Measurements from ENCODE around the gene EN2. TPM values are rescaled to one million over a fixed set of nuclear protein-coding genes. Genes with fewer than 3 reads are reported as not detected.

Gene EN2
- total RNA-seq, 4 donors from 2014 or later: 0.13 to 0.15 TPM; not detected in 2

DNA sequence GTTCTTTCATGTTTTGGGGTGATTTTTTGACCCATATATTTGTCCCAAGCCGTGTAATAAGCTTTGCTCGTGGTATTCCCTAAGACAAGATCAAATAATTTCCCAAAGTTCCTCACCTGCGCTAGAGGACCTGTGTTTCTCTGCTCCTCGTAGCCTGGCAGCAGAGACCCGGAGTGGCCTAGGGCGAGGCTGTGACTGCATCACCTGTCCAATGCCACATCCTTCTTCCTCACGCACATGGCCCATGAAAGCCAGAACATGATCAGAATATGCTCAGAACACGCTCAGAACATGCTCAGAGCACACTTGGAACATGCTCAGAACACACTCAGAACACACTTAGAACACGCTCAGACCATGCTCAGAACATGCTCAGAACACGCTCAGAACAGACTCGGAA is 23.8 kb downstream of the EN2 start:
- no peak for ATAC-seq
- no peak for TF ChIP-seq EP300 (IDR thresholded peaks at IDR 0.05)
- no peak for TF ChIP-seq POLR2AphosphoS5 (IDR thresholded peaks at IDR 0.05)
- TF ChIP-seq POLR2A (IDR thresholded peaks at IDR 0.05): no peak
- TF ChIP-seq, protein P1, sequence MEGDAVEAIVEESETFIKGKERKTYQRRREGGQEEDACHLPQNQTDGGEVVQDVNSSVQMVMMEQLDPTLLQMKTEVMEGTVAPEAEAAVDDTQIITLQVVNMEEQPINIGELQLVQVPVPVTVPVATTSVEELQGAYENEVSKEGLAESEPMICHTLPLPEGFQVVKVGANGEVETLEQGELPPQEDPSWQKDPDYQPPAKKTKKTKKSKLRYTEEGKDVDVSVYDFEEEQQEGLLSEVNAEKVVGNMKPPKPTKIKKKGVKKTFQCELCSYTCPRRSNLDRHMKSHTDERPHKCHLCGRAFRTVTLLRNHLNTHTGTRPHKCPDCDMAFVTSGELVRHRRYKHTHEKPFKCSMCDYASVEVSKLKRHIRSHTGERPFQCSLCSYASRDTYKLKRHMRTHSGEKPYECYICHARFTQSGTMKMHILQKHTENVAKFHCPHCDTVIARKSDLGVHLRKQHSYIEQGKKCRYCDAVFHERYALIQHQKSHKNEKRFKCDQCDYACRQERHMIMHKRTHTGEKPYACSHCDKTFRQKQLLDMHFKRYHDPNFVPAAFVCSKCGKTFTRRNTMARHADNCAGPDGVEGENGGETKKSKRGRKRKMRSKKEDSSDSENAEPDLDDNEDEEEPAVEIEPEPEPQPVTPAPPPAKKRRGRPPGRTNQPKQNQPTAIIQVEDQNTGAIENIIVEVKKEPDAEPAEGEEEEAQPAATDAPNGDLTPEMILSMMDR (IDR thresholded peaks at IDR 0.05): no peak
- 88% methylated on average over 6 to 7 of the region's 11 CpGs for WGBS, 2 donors (ENCODE audit: low coverage in 1 of 2)
- Histone ChIP-seq H3K4me3 (no peak overlapping the region), H3K36me3 (no peaks in the 10 kb centered on the region), H3K4me1 (no peaks in the 10 kb centered on the region), H3K27me3 (peaks cover 98% of the 10 kb centered on the region), H3K9me3 (peaks cover 0 to 1% (median 0%) of the 10 kb centered on the region in 3 donors), H3K27ac (no peak overlapping the region)

DNA sequence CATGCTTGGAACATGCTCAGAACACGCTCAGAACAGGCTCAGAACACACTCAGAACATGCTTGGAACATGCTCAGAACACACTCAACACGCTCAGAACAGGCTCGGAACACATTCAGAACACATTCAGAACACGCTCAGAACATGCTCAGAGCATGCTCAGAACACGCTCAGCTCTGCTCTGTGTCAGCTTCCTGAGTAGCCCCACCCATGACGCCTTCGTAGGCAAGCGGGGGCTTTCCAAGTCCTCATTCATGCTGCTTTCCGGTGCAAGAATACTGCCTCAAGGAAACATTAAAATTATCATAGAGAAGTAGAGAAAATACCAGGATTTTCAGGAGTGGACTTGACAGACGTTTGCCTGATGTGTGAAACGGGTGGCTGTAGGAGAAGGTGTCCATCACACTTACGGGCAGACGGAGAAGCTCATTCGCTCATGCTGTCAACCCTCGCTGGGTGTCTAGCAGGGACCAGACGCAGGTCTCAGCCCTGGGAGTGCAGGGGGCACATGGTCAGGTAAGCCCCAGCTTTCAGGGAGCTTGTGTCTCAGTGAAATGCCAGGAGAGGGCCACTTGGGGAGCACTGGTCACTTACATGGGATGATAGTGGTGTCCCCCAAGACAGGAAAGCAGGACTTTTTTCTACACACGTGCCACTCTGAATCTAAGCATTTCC is 24.7 kb downstream of the EN2 start:
- WGBS, 2 donors (ENCODE audit: low coverage in 1 of 2): 57 to 61% methylated on average over 16 to 17 of the region's 17 CpGs
- H3K4me3 ChIP-seq: no peak overlapping the region
- no peak for ATAC-seq
- no peak overlapping the region for H3K27ac ChIP-seq
- no peaks in the 10 kb centered on the region for H3K36me3 ChIP-seq
- H3K4me1 ChIP-seq: no peaks in the 10 kb centered on the region
- no peaks in the 10 kb centered on the region for H3K9me3 ChIP-seq
- TF ChIP-seq POLR2AphosphoS5 (IDR thresholded peaks at IDR 0.05) (no peak), EP300 (IDR thresholded peaks at IDR 0.05) (no peak), POLR2A (IDR thresholded peaks at IDR 0.05) (no peak)
- TF ChIP-seq, protein P1 (IDR thresholded peaks at IDR 0.05): no peak
- peaks cover 98% of the 10 kb centered on the region for H3K27me3 ChIP-seq

DNA sequence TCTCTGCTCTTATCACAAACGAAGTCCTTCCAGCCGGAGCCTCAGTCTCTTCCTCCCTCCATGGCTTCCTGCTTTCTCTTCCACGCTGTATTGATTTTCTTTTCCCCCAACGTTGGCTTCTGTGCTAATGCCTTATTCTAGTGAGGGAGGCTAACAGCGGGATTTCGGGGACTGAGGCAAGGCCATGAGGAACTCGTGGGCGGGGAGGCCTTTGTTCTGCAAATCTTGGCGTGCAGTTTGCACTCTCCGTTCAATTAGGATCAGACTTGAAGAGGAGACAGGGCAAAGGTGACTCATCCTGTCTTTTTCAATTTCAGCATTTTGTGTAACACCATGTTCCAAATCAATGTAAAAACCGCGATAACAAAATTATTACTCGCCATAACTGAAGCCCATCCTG is 25.3 kb downstream of the EN2 start:
- no peak for ATAC-seq
- no peak for TF ChIP-seq EP300 (IDR thresholded peaks at IDR 0.05)
- TF ChIP-seq POLR2A (IDR thresholded peaks at IDR 0.05): no peak
- TF ChIP-seq, protein P1 (IDR thresholded peaks at IDR 0.05): no peak
- no peak for TF ChIP-seq POLR2AphosphoS5 (IDR thresholded peaks at IDR 0.05)
- H3K36me3 ChIP-seq: no peaks in the 10 kb centered on the region
- H3K27ac ChIP-seq: no peak overlapping the region
- H3K4me1 ChIP-seq: no peaks in the 10 kb centered on the region
- no peaks in the 10 kb centered on the region for H3K9me3 ChIP-seq
- peaks cover 98% of the 10 kb centered on the region for H3K27me3 ChIP-seq
- 28 to 51% methylated on average over 8 to 9 of the region's 13 CpGs for WGBS, 2 donors (ENCODE audit: low coverage in 1 of 2)
- H3K4me3 ChIP-seq: no peak overlapping the region

DNA sequence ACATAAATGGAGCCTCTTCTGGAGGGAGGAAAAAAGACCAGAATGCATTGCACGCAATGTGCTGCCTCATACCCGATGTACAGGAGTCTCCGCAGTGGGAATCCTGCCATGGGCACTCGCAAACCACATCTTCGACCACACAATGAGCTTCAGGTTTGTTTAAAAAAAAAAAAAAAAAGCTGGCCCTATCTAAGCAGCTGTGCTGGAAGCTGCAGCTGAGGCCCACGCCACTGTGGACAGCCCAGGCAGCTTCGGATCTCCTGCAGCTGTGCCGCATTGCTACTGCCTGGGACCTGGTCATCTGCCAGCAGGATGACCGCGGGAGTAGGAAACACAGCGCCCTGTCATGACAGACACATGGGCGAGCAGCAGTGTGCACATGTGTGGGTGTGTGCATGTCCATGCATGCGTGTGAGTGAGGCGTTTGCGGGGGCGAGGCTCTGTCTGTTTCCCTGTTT is 26.0 kb downstream of the EN2 start:
- no peaks in the 10 kb centered on the region for H3K9me3 ChIP-seq
- no peak overlapping the region for H3K27ac ChIP-seq
- H3K4me3 ChIP-seq: no peak overlapping the region
- TF ChIP-seq POLR2A (IDR thresholded peaks at IDR 0.05) (no peak), EP300 (IDR thresholded peaks at IDR 0.05) (no peak), POLR2AphosphoS5 (IDR thresholded peaks at IDR 0.05) (no peak)
- TF ChIP-seq, protein P1 (IDR thresholded peaks at IDR 0.05): no peak
- 47% methylated on average over 9 of the region's 16 CpGs; no CpG with 5 or more reads in 1 of the 2 donors for WGBS, 2 donors (ENCODE audit: low coverage in 1 of 2)
- H3K4me1 ChIP-seq: no peaks in the 10 kb centered on the region
- no peak for ATAC-seq
- peaks cover 98% of the 10 kb centered on the region for H3K27me3 ChIP-seq
- H3K36me3 ChIP-seq: no peaks in the 10 kb centered on the region

Measured in gastroesophageal sphincter (tissue), 4 donors.